GM21367 (cell line): ENCODE results near the gene ALDH2.
"Not testable (repeated sequence)": the region's sequence is repeated elsewhere in the genome, so short reads cannot be mapped to it uniquely, and the experiment has no call there.

Experiments
- ATAC-seq: cut with Tn5 transposase; IDR thresholded peaks from one replicate; pipeline ENCODE4 v1.9.1; 2021; ENCODE audit not compliant: unreplicated experiment

The ALDH2 gene

DNA sequence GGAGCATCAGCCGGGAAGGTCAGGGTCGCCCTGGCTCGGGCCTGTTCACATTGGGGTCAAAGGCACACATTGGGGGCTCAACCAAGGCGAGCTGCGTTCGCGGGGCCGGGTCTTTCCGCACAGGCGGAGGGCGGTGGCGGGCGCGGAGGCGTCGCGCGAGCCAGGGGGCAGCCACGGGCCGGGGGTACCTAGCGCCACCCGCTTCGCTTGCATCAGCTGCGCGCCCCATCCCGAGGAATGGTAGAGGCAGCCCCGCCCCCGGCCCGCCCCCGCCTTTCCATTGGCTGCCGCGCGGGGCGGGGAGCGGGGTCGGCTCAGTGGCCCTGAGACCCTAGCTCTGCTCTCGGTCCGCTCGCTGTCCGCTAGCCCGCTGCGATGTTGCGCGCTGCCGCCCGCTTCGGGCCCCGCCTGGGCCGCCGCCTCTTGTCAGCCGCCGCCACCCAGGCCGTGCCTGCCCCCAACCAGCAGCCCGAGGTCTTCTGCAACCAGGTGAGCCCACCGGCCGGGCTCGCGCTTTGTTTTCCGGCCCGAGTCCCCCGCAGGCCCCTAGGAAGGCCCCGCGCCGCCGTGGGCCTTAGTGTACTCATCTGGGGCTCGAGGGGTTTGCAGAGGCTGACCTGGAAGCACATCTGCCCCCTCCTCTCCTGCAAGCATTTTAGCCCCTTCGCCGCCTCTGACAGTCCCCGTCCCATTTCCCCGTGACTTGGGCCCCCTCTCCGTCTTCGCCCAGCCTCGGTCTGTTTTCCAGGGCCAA, at the start of gene ALDH2:
Gene ALDH2, plus strand, starts transcription at position 326 of the 754 bp plus-strand sequence. Its CDS starts 50 bp downstream, at position 376.
- ATAC-seq, result no peak

DNA sequence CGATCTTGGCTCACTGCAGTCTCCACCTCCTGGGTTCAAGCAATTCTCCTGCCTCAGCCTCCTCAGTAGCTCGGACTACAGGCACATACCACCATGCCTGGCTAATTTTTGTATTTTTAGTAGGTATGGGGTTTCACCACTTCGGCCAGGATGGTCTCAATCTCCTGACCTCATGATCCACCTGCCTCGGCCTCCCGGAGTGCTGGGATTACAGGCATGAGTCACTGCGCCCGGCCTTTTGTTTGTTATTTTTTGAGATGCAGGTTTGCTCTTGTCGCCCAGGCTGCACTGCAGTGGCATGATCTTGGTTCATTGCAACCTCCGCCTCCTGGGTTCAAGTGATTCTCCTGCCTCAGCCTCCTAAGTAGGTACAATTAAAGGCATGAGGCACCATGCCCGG, 47.4 kb upstream of the ALDH2 start:
- not testable (repeated sequence) for ATAC-seq

DNA sequence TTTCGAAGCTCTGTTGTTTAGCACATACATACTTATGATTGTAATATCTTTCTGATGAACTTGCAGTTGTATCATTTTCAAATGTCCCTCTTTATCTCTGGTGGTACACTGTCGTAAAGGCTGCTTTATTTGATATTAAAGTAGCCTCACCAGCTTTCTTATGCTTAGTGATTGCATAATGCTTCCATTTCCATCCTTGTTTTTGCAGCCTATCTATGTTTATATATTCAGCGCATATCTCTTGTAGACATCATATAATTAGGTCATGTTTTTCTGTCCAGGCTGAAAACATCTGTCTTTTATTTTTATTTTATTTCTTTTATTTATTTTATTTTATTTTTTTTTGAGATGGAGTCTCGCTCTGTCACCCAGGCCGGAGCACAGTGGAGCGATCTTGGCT, 46.3 kb upstream of the ALDH2 start:
- ATAC-seq, result no peak

DNA sequence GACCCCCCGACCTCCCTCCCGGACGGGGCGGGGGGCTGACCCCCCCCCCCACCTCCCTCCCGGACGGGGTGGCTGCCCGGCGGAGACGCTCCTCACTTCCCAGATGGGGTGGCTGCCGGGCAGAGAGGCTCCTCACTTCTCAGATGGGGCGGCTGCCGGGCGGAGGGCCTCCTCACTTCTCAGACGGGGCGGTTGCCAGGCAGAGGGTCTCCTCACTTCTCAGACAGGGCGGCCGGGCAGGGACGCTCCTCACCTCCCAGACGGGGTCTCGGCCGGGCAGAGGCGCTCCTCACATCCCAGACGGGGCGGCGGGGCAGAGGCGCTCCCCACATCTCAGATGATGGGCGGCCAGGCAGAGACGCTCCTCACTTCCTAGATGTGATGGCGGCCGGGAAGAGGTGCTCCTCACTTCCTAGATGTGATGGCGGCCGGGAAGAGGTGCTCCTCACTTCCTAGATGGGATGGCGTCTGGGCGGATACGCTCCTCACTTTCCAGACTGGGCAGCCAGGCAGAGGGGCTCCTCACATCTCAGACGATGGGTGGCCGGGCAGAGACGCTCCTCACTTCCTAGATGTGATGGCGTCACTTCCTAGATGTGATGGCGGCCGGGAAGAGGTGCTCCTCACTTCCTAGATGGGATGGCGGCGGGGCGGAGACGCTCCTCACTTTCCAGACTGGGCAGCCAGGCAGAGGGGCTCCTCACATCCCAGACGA, 42.9 kb upstream of the ALDH2 start:
- ATAC-seq, result not testable (repeated sequence)

DNA sequence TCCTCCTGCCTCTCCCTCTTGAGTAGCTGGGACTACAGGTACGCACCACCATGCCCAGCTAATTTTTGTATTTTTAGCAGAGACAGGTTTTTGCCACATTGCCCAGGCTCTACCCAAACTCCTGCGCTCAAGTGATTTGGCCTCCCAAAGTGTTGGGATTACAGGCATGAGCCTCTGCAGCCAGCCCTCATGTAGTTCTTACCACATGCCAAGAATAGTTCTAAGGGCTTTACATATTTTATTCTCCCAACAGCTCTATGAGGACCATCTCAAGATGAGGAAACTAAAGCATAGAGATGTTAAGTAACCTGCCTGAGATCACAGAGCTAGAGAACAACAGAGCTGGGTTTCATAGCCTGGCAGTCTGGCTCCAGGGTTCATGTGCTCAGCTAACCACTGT, 37.9 kb upstream of the ALDH2 start:
- ATAC-seq, result no peak

DNA sequence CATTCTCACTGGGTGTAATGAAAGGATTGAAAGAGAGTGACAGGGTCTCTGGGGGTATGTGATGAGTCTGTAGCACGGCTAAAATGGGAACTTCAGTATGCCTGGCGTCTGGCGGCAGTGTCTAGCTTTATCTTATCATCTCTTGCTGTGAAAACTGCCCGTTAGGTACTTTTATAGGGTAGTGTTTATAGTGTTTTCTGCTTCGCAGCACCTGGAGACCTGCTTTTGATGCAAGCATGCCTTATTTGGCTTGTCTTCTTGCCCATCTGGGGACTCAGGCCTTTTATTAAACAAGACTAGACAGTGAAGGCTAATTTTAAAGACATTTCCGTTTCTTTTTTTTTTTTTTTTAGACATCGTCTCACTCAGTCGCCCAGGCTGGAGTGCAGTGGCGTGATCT, 36.3 kb upstream of the ALDH2 start:
- ATAC-seq, result no peak

DNA sequence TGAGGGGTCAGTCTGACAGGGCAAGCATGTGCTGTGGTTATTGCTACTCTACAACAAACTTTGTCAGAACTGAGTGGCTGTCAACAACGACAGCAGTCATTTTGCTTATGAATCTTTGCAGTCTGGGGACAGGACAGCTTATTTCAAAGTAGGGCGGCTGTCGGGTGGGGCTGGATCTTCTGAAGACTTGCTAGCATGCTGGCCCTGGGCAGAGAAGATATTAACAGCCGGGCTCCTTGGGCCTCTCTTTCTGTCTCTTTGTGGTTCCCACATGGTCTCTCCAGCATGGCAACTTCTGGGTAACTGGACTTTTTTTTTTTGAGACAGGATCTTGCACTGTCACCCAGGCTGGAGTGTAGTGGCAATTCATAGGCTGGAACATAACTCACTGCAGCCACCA, 33.9 kb upstream of the ALDH2 start:
- no peak for ATAC-seq

DNA sequence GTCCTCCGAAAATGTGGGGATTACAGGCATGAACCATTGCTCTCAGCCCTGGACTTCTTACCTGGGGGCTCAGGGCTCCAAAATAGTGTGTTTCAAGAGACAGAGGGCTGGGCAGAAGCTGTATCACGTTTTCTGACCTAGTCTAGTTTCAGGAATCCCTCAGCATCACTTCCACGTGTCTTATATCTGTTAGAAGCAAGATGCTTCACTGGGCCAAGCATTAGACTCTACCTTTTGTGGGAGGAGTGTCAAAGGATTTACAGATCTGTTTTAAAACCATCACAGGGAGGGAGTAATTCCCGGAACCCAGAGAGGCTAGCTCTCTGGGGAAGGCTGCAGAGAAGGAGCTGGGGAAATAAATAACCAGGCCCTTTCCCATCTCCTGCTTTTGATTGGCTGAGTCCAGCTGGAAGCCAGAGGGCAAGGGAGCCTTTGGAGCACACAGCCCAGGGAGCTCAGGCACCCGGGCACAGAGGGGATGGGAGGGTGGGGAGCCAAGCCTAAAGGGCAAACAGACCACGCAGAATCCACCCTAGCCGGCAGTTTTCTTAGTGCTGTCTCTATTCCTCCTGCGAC, 33.3 kb upstream of the ALDH2 start:
- ATAC-seq, result no peak

DNA sequence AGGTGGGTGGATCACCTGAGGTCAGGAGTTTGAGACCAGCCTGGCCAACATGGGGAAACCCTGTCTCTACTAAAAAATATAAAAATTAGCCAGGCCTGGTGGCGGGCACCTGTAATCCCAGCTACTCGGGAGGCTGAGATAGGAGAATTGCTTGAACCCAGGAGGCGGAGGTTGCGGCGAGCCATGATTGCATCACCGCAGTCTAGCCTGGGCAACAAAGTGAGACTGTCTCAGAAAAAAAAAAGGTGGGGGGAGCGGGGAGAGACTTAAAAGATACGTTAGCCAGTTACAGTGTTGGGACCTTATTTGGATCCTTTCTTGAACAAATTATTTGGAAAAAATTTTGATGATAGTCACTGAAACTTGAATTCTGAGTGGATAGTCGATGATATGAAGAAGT, 27.2 kb upstream of the ALDH2 start:
- not testable (repeated sequence) for ATAC-seq

DNA sequence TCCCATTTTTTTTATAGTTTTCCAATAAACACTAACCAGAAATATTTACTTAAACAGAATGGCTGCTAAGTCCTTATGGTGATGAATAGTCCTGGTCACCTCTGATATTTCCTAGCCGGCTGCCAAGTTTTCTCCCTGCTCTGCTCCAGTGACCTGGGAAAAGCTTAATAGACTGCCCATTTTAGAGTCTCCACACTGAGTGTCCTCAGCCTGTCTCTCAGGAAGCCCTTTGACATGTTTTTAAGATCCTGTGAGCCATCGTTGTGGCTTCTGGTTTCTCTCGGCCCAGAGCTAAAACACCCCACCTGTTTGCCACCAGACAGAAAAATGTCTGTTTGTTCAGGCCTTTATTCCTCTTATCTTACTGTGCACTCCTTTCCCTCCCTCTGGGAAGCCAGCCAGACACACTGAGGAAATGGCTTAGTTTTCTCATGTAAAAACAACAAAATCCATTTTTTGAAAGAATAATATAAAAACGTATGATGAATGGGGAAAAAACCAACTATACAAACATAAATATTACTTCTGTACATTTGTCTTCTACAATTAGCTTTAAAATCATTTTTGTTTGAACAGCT, 25.4 kb upstream of the ALDH2 start:
- ATAC-seq, result no peak

DNA sequence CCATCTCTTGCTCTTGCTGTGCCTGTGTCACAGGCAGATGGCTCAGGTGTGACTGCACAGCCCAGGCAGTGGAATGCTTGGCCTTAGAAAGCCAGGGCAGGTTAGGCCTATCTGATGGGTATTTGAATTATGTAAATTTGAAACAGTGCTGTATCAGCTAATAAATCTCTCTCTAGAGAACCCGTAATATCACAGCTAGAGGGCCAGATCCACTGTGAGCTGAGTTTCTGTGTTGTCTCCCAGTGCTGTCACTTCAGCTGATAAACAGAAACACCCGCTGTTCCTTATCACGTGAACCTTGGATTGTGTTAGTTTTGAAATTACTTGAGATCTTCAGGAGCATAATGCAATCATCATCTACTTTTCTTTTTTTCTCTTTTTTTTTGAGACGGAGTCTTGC, 21.5 kb upstream of the ALDH2 start:
- no peak for ATAC-seq

DNA sequence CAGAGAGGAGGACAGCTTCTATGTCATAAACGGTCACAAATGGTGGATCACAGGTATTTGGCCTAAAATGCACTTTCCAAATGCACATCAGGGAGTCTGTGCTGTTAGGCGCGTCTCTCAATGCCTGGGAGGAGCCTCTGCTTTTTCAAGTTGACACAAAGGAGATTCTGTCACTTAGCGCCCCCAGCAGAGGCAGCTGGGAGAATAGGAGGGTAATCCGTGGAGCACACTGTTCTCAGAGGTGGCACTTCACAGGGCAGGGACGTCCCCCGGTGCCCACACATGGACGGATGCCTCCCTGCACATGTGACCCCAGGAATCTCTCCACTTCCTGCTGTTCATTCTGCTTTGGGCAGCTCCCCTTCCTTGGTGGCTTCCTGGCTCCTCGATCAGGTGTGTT, 19.4 kb upstream of the ALDH2 start:
- ATAC-seq, result no peak

DNA sequence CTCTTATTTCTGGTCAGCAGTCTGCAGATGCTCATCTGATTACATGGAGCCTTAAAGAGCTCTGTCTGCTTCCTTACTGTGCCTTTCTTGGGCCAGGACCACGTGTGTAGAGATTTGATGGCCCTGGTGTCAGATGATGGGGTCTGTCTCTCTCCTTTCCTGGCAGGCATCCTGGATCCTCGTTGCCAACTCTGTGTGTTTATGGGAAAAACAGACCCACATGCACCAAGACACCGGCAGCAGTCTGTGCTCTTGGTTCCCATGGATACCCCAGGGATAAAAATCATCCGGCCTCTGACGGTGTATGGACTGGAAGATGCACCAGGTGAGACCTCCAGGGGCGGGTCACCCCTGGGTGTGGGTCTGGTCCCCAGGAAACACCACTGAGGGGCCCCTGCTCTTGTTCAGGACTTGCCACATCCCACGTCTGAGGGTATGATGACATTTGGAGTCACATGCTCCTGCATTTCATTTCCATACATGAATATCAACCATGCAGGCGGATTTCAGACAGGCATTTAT, 18.5 kb upstream of the ALDH2 start:
- ATAC-seq, result no peak

DNA sequence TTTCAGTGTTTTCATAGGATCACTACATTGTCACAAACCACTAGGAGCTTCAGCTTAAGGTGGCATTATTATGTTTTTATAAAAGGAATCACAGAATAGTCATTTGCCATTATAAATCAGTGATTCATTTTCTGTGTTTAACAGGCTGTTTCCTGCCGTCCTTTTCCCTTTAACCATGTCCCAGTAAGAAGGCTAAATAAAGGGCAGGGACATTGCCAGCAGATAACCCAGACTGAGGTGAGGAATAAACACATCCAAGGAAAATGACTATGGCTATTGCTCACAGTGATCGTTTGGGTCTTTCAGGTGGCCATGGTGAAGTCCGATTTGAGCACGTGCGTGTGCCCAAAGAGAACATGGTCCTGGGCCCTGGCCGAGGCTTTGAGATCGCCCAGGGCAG, 17.9 kb upstream of the ALDH2 start:
- no peak for ATAC-seq

DNA sequence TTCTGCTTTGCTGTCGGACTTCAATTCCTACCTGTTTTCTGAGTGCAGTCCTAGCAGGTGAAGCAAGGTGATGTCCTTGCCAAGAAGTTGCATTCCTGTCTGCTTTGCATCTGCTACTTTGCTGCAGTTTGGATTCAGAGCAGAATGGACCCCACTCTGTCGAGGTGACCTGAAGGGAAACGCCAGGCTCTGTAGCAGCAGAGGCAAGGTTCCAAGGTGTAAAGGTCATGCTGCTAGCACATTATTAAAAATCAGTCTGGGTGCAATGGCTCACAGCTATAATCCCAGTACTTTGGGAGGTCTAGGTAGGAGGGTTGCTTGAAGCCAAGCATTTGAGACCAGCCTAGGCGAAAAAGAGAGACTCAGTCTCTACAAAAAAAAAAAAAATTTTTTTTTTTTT, 17.3 kb upstream of the ALDH2 start:
- no peak for ATAC-seq

DNA sequence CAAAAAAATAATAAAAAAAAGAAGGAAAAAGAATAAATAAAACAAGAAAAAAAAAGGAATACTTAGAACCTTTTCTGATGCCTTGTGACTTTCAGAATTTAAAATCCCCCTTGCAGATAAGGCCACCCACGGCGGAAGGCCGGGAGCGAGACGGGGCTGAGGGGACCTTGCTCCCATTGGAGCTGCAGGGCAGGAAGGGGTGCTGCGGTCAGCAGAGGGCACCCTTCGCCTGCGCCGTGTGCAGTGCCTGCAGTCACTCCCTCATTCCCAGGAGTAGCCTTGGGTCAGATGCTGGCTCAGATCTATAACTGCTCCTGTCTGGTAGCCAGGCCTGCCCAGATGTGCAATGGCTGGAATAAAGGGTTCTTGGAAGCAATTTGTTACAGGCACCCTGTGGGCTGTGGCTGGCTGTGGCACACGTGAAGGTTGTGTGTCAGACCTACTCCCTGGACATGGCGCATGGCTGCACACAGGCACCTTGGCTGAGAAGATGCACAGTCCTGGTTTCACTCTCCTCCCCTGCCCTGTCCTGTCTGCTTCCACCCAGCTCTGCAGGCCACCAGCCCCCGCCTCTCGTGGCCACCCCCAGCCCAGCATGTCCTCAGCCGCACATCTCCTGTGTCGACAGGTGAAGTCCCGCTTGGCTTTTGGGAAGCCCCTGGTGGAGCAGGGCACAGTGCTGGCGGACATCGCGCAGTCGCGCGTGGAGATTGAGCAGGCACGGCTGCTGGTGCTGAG, 13.4 kb upstream of the ALDH2 start:
- no peak for ATAC-seq

DNA sequence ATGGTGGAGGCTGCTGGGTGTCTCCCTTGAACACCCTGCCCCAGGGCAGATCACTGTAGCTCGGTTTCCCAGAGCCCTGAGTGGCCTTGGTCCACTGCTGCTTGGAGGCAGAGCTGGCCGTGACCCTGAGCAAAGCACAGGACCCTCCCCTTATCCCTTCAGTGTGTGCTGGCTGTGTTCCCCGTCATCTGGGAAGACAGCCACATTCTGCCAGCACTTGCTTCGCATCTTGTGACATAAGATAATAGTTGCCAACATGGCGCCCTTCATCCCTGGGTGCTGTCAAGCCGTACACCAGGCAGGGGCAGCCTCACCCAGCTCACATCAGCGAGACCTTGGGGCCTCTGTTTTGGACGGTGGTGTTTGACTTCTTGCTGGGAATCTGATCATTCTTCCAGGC, 12.1 kb upstream of the ALDH2 start:
- no peak for ATAC-seq

DNA sequence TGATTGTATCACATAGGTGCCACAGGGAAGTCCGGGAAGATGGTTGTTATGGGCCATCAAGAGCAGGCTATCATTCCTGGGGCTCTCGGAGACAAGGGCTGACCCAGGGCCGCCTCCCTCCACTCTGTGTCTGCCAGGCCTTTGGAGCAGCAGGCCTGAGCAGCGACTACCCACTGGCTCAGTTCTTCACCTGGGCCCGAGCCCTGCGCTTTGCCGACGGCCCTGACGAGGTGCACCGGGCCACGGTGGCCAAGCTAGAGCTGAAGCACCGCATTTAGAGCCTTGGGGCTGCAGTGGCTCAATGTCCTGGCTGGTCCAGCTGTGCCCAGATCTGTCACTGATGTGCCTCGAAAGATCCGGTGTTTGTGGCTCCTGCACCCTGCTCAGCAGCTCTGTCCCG, 10.5 kb upstream of the ALDH2 start:
- no peak for ATAC-seq

DNA sequence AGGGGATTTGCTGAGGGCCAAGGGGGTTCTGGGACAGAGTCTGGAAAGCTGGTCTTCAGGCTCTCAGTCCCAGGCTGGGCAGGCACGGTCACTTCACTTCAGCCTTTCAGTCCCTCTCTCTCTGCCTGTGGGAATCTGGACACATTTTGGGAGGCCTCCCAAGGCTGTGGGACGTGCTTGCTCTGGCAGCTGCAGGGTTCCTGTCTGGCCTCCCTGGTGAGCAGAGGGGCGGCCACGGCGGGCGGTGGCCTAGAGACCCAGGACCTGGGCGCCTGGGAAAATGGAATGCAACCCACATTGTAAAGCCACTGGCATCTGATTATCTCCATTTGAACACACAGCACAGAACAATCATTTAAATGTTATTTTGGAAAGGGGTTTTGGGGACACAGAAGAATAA, 10.1 kb upstream of the ALDH2 start:
- ATAC-seq, result no peak

DNA sequence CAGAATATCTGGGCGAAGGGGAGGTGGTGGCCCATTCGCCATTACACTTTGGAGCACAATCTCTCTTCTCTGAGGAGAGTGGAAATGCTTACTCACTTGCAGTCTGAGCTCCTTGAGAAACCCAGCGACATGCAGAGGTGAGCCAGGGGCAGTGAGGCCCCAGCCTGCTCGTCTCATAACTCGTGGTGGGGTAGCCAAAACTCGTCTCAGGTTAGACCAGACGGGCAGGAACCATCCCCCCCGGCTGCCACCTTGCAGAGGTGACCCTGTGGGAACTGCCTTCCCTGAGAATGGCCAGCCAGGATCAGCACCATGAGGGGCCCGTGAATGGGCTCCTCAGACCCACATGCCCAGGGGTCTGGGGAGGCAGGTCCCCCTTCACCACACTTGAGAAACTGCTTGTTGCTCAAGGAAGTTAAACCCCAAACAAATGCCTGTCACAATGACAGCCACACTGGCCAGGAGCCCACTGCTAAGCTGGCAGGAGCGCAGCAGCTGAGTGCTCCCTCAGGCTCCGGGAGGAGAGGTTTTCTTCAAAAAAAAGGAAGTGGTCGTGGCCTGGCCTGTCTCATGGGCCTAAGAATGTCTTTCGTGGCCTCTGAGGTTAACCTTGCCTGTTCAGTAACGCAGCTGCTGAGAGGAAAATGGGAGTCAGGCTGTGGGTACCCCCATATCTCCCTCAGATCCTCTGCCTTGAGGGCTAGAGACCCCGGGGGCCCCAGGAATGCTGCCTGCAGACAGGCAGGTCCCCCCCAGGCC, 9.2 kb upstream of the ALDH2 start:
- peak; percentile 48 for ATAC-seq
